Cortex of kidney (tissue), 1 donor: Measurements from ENCODE around the gene KNOP1.
"Not testable (repeated sequence)": the region's sequence is repeated elsewhere in the genome, so short reads cannot be mapped to it uniquely, and the experiment has no call there.

Source experiments
- DNase-seq: peaks from one replicate; lab custom pipeline; 2025; lab: John Stamatoyannopoulos, UW

Gene KNOP1

GRCh38 chr16:19741354-19741753 is 23.3 kb upstream of the KNOP1 start:
- no peak for DNase-seq

- no peak for DNase-seq
Observed at GRCh38 chr16:19737306-19738038, 19.4 kb upstream of the KNOP1 start.

GRCh38 chr16:19735074-19735867 is 17.2 kb upstream of the KNOP1 start:
- DNase-seq: no peak

- DNase-seq: no peak
Observed at GRCh38 chr16:19733551-19733950, 15.5 kb upstream of the KNOP1 start.

- no peak for DNase-seq
Observed at GRCh38 chr16:19728636-19728965, 10.6 kb upstream of the KNOP1 start.

- DNase-seq: no peak
Observed at GRCh38 chr16:19722981-19723380, 5.0 kb upstream of the KNOP1 start.

- no peak for DNase-seq
Observed at GRCh38 chr16:19722269-19722952, 4.4 kb upstream of the KNOP1 start.

GRCh38 chr16:19718624-19718965 is 568 bp upstream of the KNOP1 start:
- no peak for DNase-seq

GRCh38 chr16:19717314-19717713 is 713 bp downstream of the KNOP1 start:
- DNase-seq: no peak

GRCh38 chr16:19716728-19717127 is 1.3 kb downstream of the KNOP1 start:
- not testable (repeated sequence) for DNase-seq

- no peak for DNase-seq
Observed at GRCh38 chr16:19716183-19716582, 1.8 kb downstream of the KNOP1 start.

- DNase-seq: no peak
Observed at GRCh38 chr16:19715566-19715965, 2.5 kb downstream of the KNOP1 start.

- no peak for DNase-seq
Observed at GRCh38 chr16:19713697-19714096, 4.3 kb downstream of the KNOP1 start.

GRCh38 chr16:19712418-19713058 is 5.5 kb downstream of the KNOP1 start:
- no peak for DNase-seq

GRCh38 chr16:19711643-19712042 is 6.4 kb downstream of the KNOP1 start:
- no peak for DNase-seq

- DNase-seq: no peak
Observed at GRCh38 chr16:19710991-19711545, 7.0 kb downstream of the KNOP1 start.

GRCh38 chr16:19710191-19710908 is 7.7 kb downstream of the KNOP1 start:
- DNase-seq: no peak

GRCh38 chr16:19709381-19710136 is 8.5 kb downstream of the KNOP1 start:
- no peak for DNase-seq

- DNase-seq: no peak
Observed at GRCh38 chr16:19708296-19709205, 9.5 kb downstream of the KNOP1 start.
